ENCODE results near the gene FOXP4. TPM values are rescaled to one million over a fixed set of nuclear protein-coding genes. Genes with fewer than 3 reads are reported as not detected.

FOXP4 gene
- total and polyA plus RNA-seq, 2 of the 13 experiments (the other 11 are each of a cell fraction or from before 2014, with no cell fraction given): 11.0 to 12.4 TPM

DNA sequence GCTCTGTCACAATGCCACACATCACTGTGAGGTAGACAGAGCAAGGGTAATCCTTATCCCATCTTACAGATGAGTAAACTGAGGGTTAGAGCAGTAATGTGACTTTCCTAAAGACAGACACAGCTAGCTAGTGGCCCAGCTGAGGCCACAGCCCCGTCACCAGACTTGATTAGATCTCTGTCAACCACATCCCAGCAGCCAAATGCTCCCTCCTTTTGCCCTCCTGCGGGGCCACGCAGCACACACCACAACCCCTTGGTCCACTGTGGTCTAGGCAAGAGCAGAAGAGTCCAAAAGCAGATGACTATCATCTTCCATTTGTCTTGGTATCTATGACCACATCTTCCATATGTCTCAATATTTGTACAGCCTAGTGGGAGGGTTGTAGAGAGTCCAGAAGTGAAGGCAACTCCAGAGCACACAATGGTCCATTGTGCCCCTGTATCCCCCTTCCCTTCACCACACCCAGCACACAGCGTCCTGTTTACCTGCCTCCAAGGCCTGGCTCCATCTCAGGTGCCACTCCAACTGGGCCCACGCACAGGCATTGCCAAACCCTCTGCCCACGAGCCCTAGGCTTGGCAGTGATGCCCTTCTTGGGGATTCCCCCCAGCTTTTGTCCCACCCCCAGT, 47.1 kb upstream of the FOXP4 start (continued):
- 0 out of 2 replicates have a peak, but pooled peaks have one; percentile 14 for TF ChIP-seq ZNF605 (CRISPR knock-in tag; IDR thresholded peaks at IDR 0.05)
- TF ChIP-seq HOXA3 (CRISPR knock-in tag; IDR thresholded peaks at IDR 0.05): peak; percentile 62; the same call in 1 of the 2 replicates
- no peak for TF ChIP-seq GTF3A (CRISPR knock-in tag; conservative IDR thresholded peaks at IDR 0.05)
- TF ChIP-seq, protein P1, sequence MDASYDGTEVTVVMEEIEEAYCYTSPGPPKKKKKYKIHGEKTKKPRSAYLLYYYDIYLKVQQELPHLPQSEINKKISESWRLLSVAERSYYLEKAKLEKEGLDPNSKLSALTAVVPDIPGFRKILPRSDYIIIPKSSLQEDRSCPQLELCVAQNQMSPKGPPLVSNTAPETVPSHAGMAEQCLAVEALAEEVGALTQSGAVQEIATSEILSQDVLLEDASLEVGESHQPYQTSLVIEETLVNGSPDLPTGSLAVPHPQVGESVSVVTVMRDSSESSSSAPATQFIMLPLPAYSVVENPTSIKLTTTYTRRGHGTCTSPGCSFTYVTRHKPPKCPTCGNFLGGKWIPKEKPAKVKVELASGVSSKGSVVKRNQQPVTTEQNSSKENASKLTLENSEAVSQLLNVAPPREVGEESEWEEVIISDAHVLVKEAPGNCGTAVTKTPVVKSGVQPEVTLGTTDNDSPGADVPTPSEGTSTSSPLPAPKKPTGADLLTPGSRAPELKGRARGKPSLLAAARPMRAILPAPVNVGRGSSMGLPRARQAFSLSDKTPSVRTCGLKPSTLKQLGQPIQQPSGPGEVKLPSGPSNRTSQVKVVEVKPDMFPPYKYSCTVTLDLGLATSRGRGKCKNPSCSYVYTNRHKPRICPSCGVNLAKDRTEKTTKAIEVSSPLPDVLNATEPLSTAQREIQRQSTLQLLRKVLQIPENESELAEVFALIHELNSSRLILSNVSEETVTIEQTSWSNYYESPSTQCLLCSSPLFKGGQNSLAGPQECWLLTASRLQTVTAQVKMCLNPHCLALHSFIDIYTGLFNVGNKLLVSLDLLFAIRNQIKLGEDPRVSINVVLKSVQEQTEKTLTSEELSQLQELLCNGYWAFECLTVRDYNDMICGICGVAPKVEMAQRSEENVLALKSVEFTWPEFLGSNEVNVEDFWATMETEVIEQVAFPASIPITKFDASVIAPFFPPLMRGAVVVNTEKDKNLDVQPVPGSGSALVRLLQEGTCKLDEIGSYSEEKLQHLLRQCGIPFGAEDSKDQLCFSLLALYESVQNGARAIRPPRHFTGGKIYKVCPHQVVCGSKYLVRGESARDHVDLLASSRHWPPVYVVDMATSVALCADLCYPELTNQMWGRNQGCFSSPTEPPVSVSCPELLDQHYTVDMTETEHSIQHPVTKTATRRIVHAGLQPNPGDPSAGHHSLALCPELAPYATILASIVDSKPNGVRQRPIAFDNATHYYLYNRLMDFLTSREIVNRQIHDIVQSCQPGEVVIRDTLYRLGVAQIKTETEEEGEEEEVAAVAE (CRISPR knock-in tag; IDR thresholded peaks at IDR 0.05; ENCODE audit: borderline replicate concordance): no peak
- no peak for TF ChIP-seq ZNF75D (CRISPR knock-in tag; IDR thresholded peaks at IDR 0.05; ENCODE audit: borderline replicate concordance)
- no peak for TF ChIP-seq ZNF7 (CRISPR knock-in tag; IDR thresholded peaks at IDR 0.05)
- TF ChIP-seq NRL (CRISPR knock-in tag; IDR thresholded peaks at IDR 0.05; ENCODE audit: borderline replicate concordance): peak; percentile 48; the same call in 1 of the 2 replicates
- TF ChIP-seq, protein P2, sequence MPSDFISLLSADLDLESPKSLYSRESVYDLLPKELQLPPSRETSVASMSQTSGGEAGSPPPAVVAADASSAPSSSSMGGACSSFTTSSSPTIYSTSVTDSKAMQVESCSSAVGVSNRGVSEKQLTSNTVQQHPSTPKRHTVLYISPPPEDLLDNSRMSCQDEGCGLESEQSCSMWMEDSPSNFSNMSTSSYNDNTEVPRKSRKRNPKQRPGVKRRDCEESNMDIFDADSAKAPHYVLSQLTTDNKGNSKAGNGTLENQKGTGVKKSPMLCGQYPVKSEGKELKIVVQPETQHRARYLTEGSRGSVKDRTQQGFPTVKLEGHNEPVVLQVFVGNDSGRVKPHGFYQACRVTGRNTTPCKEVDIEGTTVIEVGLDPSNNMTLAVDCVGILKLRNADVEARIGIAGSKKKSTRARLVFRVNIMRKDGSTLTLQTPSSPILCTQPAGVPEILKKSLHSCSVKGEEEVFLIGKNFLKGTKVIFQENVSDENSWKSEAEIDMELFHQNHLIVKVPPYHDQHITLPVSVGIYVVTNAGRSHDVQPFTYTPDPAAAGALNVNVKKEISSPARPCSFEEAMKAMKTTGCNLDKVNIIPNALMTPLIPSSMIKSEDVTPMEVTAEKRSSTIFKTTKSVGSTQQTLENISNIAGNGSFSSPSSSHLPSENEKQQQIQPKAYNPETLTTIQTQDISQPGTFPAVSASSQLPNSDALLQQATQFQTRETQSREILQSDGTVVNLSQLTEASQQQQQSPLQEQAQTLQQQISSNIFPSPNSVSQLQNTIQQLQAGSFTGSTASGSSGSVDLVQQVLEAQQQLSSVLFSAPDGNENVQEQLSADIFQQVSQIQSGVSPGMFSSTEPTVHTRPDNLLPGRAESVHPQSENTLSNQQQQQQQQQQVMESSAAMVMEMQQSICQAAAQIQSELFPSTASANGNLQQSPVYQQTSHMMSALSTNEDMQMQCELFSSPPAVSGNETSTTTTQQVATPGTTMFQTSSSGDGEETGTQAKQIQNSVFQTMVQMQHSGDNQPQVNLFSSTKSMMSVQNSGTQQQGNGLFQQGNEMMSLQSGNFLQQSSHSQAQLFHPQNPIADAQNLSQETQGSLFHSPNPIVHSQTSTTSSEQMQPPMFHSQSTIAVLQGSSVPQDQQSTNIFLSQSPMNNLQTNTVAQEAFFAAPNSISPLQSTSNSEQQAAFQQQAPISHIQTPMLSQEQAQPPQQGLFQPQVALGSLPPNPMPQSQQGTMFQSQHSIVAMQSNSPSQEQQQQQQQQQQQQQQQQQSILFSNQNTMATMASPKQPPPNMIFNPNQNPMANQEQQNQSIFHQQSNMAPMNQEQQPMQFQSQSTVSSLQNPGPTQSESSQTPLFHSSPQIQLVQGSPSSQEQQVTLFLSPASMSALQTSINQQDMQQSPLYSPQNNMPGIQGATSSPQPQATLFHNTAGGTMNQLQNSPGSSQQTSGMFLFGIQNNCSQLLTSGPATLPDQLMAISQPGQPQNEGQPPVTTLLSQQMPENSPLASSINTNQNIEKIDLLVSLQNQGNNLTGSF (CRISPR knock-in tag; IDR thresholded peaks at IDR 0.05): no peak
- no peak for TF ChIP-seq SRF (IDR thresholded peaks at IDR 0.05; ENCODE audit: low read depth, low read length)
- 0 out of 2 replicates have a peak, but pooled peaks have one; percentile 11 for TF ChIP-seq GABPB1 (CRISPR knock-in tag; IDR thresholded peaks at IDR 0.05)
- TF ChIP-seq ZNF615 (CRISPR knock-in tag; IDR thresholded peaks at IDR 0.05; ENCODE audit: borderline replicate concordance): no peak
- TF ChIP-seq ATAD3A (CRISPR knock-in tag; IDR thresholded peaks at IDR 0.05): no peak
- TF ChIP-seq MBNL3 (CRISPR knock-in tag; conservative IDR thresholded peaks at IDR 0.05): no peak
- TF ChIP-seq SIX4 (CRISPR knock-in tag; IDR thresholded peaks at IDR 0.05): peak; percentile 61
- peak; percentile 79; the same call in 1 of the 2 replicates for TF ChIP-seq MTA1 (CRISPR knock-in tag; IDR thresholded peaks at IDR 0.05; ENCODE audit: borderline replicate concordance)

Data from HepG2 (cell line).